Lower lobe of right lung (tissue), 2 donors: ENCODE data around the gene ZNRF3. TPM values are rescaled to one million over a fixed set of nuclear protein-coding genes. Genes with fewer than 3 reads are reported as not detected.

Experiments
- ATAC-seq, 2 donors: fragments of 200-7000 bp; cut with Tn5 transposase; one replicate each; pipeline ENCODE4 v1.9.1; 2020 to 2022; ENCODE audit warnings: mild to moderate bottlenecking in 2 of 2, moderate library complexity in 2 of 2
- DNase-seq: peaks from one replicate; pipeline ENCODE4 v3.0.0-alpha.2; 2020
- H3K27ac ChIP-seq: fragments of 200-600 bp; one replicate; pipeline ENCODE4 v1.8.0; 2022
- H3K27me3 ChIP-seq: fragments of 200-600 bp; one replicate; pipeline ENCODE4 v1.8.0; 2022; ENCODE audit warnings: low read depth
- H3K36me3 ChIP-seq: fragments of 200-600 bp; one replicate; pipeline ENCODE4 v1.8.0; 2022; ENCODE audit warnings: mild to moderate bottlenecking
- H3K4me1 ChIP-seq: fragments of 200-600 bp; one replicate; pipeline ENCODE4 v1.8.0; 2022
- H3K4me3 ChIP-seq: fragments of 200-600 bp; one replicate; pipeline ENCODE4 v1.8.0; 2022; ENCODE audit warnings: mild to moderate bottlenecking
- H3K9me3 ChIP-seq: fragments of 200-600 bp; one replicate; pipeline ENCODE4 v1.8.0; 2022
- CTCF ChIP-seq: fragments of 200-600 bp; IDR thresholded peaks from one replicate; pipeline ENCODE4 v1.8.0; 2022; ENCODE audit warnings: antibody characterized with exemption, mild to moderate bottlenecking
- intact Hi-C: fragments of 100-400 bp; cut with DNase I; formaldehyde crosslinking; loops from one replicate; pipeline ENCODE4 v1.11.0; 2022
- total RNA-seq: library from RNA; stranded (reverse); fragmentation: NEBNext Ultra II Directional; extraction: Animal tissue kit (Norgen Biotek cat#: 25700); gene quantifications from one replicate; pipeline ENCODE4 v1.2.1, GENCODE V29; 2021
- donor health status: DM: no; HTN: yes; CAD: no; lungs with severe emphysema.

Gene ZNRF3
- total RNA-seq, 1 donor from 2014 or later = 11.3 TPM

- no peaks in the 10 kb centered on the region for H3K27me3 ChIP-seq
- ATAC-seq = no peak
Measured at GRCh38 chr22:28874811-28875320, 8.5 kb upstream of the ZNRF3 start.

GRCh38 chr22:28882545-28882877 lies 861 bp upstream of the ZNRF3 start:
- peaks cover 34% of the 10 kb centered on the region for H3K4me1 ChIP-seq
- TF ChIP-seq CTCF = no peak
- H3K9me3 ChIP-seq = no peaks in the 10 kb centered on the region
- ATAC-seq = peak; percentile 1 to 4
- H3K36me3 ChIP-seq = no peaks in the 10 kb centered on the region
- intact Hi-C loops = no loop called here
- DNase-seq = no peak
- H3K4me3 ChIP-seq = peak overlapping the region; percentile 71
- no peak overlapping the region for H3K27ac ChIP-seq
- H3K27me3 ChIP-seq = no peaks in the 10 kb centered on the region

More at GRCh38 chr22:28874811-28875320, 8.5 kb upstream of the ZNRF3 start:
- Histone ChIP-seq H3K4me3 (no peak overlapping the region), H3K27ac (no peak overlapping the region), H3K9me3 (no peaks in the 10 kb centered on the region), H3K4me1 (no peaks in the 10 kb centered on the region), H3K36me3 (no peaks in the 10 kb centered on the region)
- DNase-seq = no peak
- no peak for TF ChIP-seq CTCF
- intact Hi-C loops = no loop called here

DNA sequence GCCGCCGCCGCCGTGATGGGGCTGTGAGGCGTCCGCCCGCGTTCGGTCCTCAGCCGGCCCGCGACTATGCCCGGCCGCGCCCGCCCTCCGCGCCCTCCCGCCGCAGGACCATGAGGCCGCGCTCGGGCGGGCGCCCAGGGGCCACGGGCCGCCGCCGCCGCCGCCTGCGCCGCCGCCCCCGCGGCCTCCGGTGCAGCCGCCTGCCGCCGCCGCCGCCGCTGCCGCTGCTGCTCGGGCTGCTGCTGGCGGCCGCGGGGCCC lies 215 bp downstream of the ZNRF3 start:
- no peak for ATAC-seq
- Histone ChIP-seq H3K4me3 (peak overlapping the region; percentile 71), H3K9me3 (no peaks in the 10 kb centered on the region), H3K36me3 (no peaks in the 10 kb centered on the region), H3K27ac (peak overlapping the region; percentile 41), H3K4me1 (peaks cover 42% of the 10 kb centered on the region), H3K27me3 (no peaks in the 10 kb centered on the region)
- no peak for TF ChIP-seq CTCF
- DNase-seq = no peak
- intact Hi-C loops = no loop called here

- Histone ChIP-seq H3K4me1 (peaks cover 42% of the 10 kb centered on the region), H3K27ac (peak overlapping the region; percentile 24), H3K27me3 (no peaks in the 10 kb centered on the region), H3K9me3 (no peaks in the 10 kb centered on the region), H3K4me3 (peak overlapping the region; percentile 71), H3K36me3 (no peaks in the 10 kb centered on the region)
- no peak for TF ChIP-seq CTCF
- no peak for ATAC-seq
- intact Hi-C loops = no loop called here
- peak; percentile 65 for DNase-seq
Measured at GRCh38 chr22:28883917-28884746, 760 bp downstream of the ZNRF3 start.

DNA sequence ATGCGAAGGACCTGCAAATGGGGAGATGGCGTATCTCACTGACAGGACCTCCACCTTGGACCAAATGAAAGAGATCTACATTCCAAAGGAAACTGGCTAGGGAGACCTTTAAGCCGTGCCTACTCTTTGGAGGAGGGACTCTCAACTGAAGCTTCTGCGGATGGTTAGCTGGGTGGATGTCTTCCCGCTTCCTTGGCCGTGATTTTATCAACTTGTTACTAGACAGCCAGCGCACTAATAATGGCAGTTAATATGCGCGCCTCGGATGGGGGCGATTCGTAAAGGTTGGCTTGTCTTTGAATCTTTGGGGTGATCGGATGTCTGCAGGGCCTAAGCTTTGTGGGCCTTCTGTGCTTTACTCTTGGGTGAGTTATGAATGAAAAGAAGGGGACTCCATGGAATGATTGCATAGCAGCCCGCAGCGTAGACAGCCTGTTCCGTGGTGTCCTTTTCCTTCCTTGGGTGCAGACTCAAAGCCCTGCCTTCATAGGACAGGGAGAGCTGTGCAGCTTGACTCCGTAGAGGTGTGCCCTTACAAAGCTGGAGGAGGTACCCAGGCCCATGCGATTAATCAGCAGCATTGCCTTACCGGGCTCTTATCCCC lies 1.5 kb downstream of the ZNRF3 start:
- Histone ChIP-seq H3K36me3 (no peaks in the 10 kb centered on the region), H3K27me3 (no peaks in the 10 kb centered on the region), H3K4me3 (peak overlapping the region; percentile 71), H3K4me1 (peaks cover 42% of the 10 kb centered on the region), H3K9me3 (no peaks in the 10 kb centered on the region), H3K27ac (no peak overlapping the region)
- ATAC-seq = no peak
- no peak for DNase-seq
- intact Hi-C loops = no loop called here
- TF ChIP-seq CTCF = no peak
